Measurements from ENCODE around the gene ACSL1.

DNA sequence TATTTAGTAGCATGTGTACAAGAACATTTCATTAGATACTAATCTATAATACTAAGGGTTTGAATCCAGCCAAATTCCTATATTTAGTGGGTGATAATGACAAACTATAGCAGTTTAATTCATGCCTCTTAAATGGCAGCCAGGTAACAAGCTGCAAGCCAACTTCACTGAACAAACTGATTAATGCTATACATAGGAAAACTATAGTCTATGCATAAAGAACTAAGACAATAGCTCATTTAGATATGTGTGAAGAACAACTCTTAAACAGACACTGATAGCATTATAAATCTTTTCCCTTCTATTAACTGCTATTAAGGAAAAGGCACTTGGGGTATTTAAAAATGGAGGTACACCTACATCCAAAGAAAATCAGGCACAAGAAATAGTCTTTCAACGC, 19.1 kb downstream of the ACSL1 start:
- TF ChIP-seq GATA2 (IDR thresholded peaks at IDR 0.05; ENCODE audit: insufficient read depth, insufficient read length, low read depth, low read length) (no peak), CTCF (IDR thresholded peaks at IDR 0.05; ENCODE audit: extremely low read depth in 1 of 2, insufficient read depth in 1 of 2, low read depth in 1 of 2, low read length in 2 of 2) (no peak), POLR2A (IDR thresholded peaks at IDR 0.05; ENCODE audit: low read depth, low read length) (no peak), POLR2AphosphoS5 (IDR thresholded peaks at IDR 0.05; ENCODE audit: insufficient read depth, low read depth, low read length) (no peak), EZH2 (IDR thresholded peaks at IDR 0.05; ENCODE audit: borderline replicate concordance, low read depth, low read length, severe bottlenecking) (no peak), JUN (IDR thresholded peaks at IDR 0.05; ENCODE audit: borderline replicate concordance, insufficient read depth, insufficient read length, low read depth) (no peak)

Data from endothelial cell of umbilical vein (primary cell).